ENCODE data around the gene ATP2B2. TPM values are rescaled to one million over a fixed set of nuclear protein-coding genes. Genes with fewer than 3 reads are reported as not detected.

Gene ATP2B2
- total and polyA plus RNA-seq, 10 of the 15 experiments (the other 5 are each of a cell fraction or from before 2014, with no cell fraction given), result 0.04 TPM; not detected in 9

- TF ChIP-seq POLR2AphosphoS5 (IDR thresholded peaks at IDR 0.05; ENCODE audit: low read length) (no peak), CEBPB (IDR thresholded peaks at IDR 0.05; ENCODE audit: borderline replicate concordance in 1 of 2, low read depth in 2 of 2, low read length in 2 of 2) (no peak), MAX (IDR thresholded peaks at IDR 0.05; ENCODE audit: low read depth, low read length) (no peak), NFYB (IDR thresholded peaks at IDR 0.05; ENCODE audit: insufficient read depth, low read depth, low read length) (no peak), BRCA1 (IDR thresholded peaks at IDR 0.05; ENCODE audit: low read depth, low read length) (no peak), KAT2A (conservative IDR thresholded peaks at IDR 0.05; ENCODE audit: control insufficient read depth, low read depth, low read length) (no peak), ZNF384 (IDR thresholded peaks at IDR 0.05; ENCODE audit: borderline replicate concordance, low read depth, low read length) (no peak), TBL1XR1 (IDR thresholded peaks at IDR 0.05; ENCODE audit: low read depth, low read length) (no peak), ZBTB33 (IDR thresholded peaks at IDR 0.05) (no peak), ZBTB11 (CRISPR knock-in tag; IDR thresholded peaks at IDR 0.05) (no peak), YBX1 (IDR thresholded peaks at IDR 0.05) (no peak), ZBTB4 (CRISPR knock-in tag; IDR thresholded peaks at IDR 0.05) (no peak)
- ChIA-PET SMC1A (ENCODE audit: uncharacterized antibody, unreplicated experiment) (interaction anchor here (0.7 to 1.3 kb wide), 5 partner anchors 11 to 52 kb away, joined by 3 to 4 read pairs (median 3); partner anchors contain the start of gene GHRL), RAD21 (ENCODE audit: unreplicated experiment) (no interaction called here), CTCF (interaction anchor here (0.8 to 0.9 kb wide), 2 partner anchors 11 to 48 kb away, joined by 3 read pairs; no protein-coding TSS in a partner anchor), POLR2A (interaction anchor here (0.6 to 1.0 kb wide), 2 partner anchors 11 to 46 kb away, joined by 3 read pairs; no protein-coding TSS in a partner anchor)
- no TSS peak for BruUV-seq (replicated peaks)
- intact Hi-C loops (cut with micrococcal nuclease; ENCODE audit: unreplicated experiment), result no loop called here
- no peak for FAIRE-seq
- peaks cover 4% of the 10 kb centered on the region; the same call in 1 of the 2 replicates for H3K4me1 ChIP-seq (ENCODE audit: control insufficient read depth, insufficient read depth, low read length)
- WGBS (ENCODE audit: insufficient coverage, insufficient replicate concordance, low lambda C conversion rate, missing lambda C conversion rate), result 29% methylated on average over 1 of the region's 1 CpG
- peaks cover 30% of the 10 kb centered on the region for H3K79me2 ChIP-seq (ENCODE audit: control insufficient read depth, insufficient read depth, low read length)
- in situ Hi-C loops (cut with MboI), result no loop called here
- no peaks in the 10 kb centered on the region for H3K27me3 ChIP-seq (replicated peaks in 1 of 2; ENCODE audit: control insufficient read depth in 2 of 2, insufficient read depth in 2 of 2, low read length in 1 of 2)
- no peak overlapping the region for H3K9ac ChIP-seq (ENCODE audit: control insufficient read depth, insufficient read depth, low read length)
- no peak overlapping the region for H3K4me3 ChIP-seq
- no peak overlapping the region for H2AFZ ChIP-seq (ENCODE audit: control insufficient read depth, low read depth, low read length)
- H3K36me3 ChIP-seq (ENCODE audit: control insufficient read depth in 2 of 2, insufficient read depth in 2 of 2, low read length in 1 of 2), result peaks cover 33 to 39% of the 10 kb centered on the region in 2 experiments; a peak in 3 of 4 replicates
- no peak overlapping the region; the same call in 1 of the 2 replicates for H3K4me2 ChIP-seq (ENCODE audit: control insufficient read depth, insufficient read depth)
- no peak; the same call in 2 of the 3 replicates for ATAC-seq
- H3K9me3 ChIP-seq (replicated peaks; ENCODE audit: control insufficient read depth, insufficient read depth, low read length), result no peaks in the 10 kb centered on the region
- DNase-seq (ENCODE audit: low read depth, low spot score), result no peak
- H3K27ac ChIP-seq (ENCODE audit: control insufficient read depth, insufficient read depth), result no peak overlapping the region
- no peaks in the 10 kb centered on the region; the same call in none of the 2 replicates for H4K20me1 ChIP-seq (ENCODE audit: control insufficient read depth, insufficient read depth)
These were observed 230.8 kb downstream of the ATP2B2 start for GRCh38 chr3:10274601-10275000.
